Neuronal stem cell (in vitro differentiated cells): ENCODE results near the gene CRYGD.
"Not testable (repeated sequence)": the region's sequence is repeated elsewhere in the genome, so short reads cannot be mapped to it uniquely, and the experiment has no call there.

Experiments
- DNase-seq: peaks from one replicate; pipeline ENCODE4 v3.0.0-alpha.2; 2013; ENCODE audit warnings: low spot score
- H2AFZ ChIP-seq: one replicate; pipeline ENCODE4 v1.6.1; 2013; ENCODE audit warnings: mild to moderate bottlenecking, low read length, inconsistent platforms
- H2AK5ac ChIP-seq: 2 replicates; pipeline ENCODE4 v1.6.1; 2013; ENCODE audit warnings: low read depth, mild to moderate bottlenecking, inconsistent platforms, low read length, moderate library complexity, mixed read lengths
- H2BK120ac ChIP-seq: 2 replicates; pipeline ENCODE4 v1.6.1; 2013; ENCODE audit warnings: low read depth, mild to moderate bottlenecking, inconsistent platforms, low read length, moderate library complexity, mixed read lengths
- H2BK12ac ChIP-seq: one replicate; pipeline ENCODE4 v1.6.1; 2013; ENCODE audit warnings: low read length, inconsistent platforms
- H2BK15ac ChIP-seq: 2 replicates; pipeline ENCODE4 v1.6.1; 2013; ENCODE audit warnings: mild to moderate bottlenecking, low read length, inconsistent platforms, mixed read lengths
- H2BK5ac ChIP-seq: one replicate; pipeline ENCODE4 v1.6.1; 2013; ENCODE audit warnings: inconsistent platforms, mild to moderate bottlenecking, low read length, moderate library complexity
- H3K14ac ChIP-seq: one replicate; pipeline ENCODE4 v1.6.1; 2013; ENCODE audit warnings: low read length, inconsistent platforms
- H3K18ac ChIP-seq: 2 replicates; pipeline ENCODE4 v1.6.1; 2013; ENCODE audit warnings: low read length, inconsistent platforms
- H3K23ac ChIP-seq: 2 replicates; pipeline ENCODE4 v1.6.1; 2013; ENCODE audit warnings: low read depth, mild to moderate bottlenecking, mixed read lengths, low read length, inconsistent platforms; ENCODE audit not compliant: poor library complexity
- H3K27ac ChIP-seq: replicated peaks from 3 replicates; pipeline ENCODE4 v1.5.1; 2013; ENCODE audit warnings: low read length, inconsistent platforms
- H3K27me3 ChIP-seq, 3 experiments: 2 replicates each; pipeline ENCODE4 v1.6.1; 2013; ENCODE audit warnings: low read length in 3 of 3, mild to moderate bottlenecking in 2 of 3, inconsistent platforms in 1 of 3, low read depth in 1 of 3, mixed read lengths in 1 of 3, moderate library complexity in 1 of 3; ENCODE audit not compliant: control insufficient read depth in 3 of 3, insufficient read depth in 3 of 3
- H3K36me3 ChIP-seq, 2 donors: replicated peaks in 1 of 2; 2 replicates each; pipeline ENCODE4 v1.6.1; 2013; ENCODE audit warnings: low read length in 2 of 2; ENCODE audit not compliant: control insufficient read depth in 2 of 2, insufficient read depth in 2 of 2
- H3K4ac ChIP-seq: 2 replicates; pipeline ENCODE4 v1.6.1; 2013; ENCODE audit warnings: inconsistent platforms, mild to moderate bottlenecking, low read length, moderate library complexity
- H3K4me1 ChIP-seq, 2 donors: 1 replicate in 1 of 2; 2 replicates in 1 of 2; pipeline ENCODE4 v1.6.1; 2013; ENCODE audit warnings: low read length in 2 of 2, low read depth in 1 of 2; ENCODE audit not compliant: control insufficient read depth in 2 of 2, insufficient read depth in 1 of 2
- H3K4me2 ChIP-seq: one replicate; pipeline ENCODE4 v1.6.1; 2013; ENCODE audit warnings: mild to moderate bottlenecking, low read length, inconsistent platforms; ENCODE audit not compliant: insufficient read depth, poor library complexity, severe bottlenecking
- H3K4me3 ChIP-seq, 2 donors: 2 replicates each; pipeline ENCODE4 v1.5.1; 2013; ENCODE audit warnings: low read length in 2 of 2, mild to moderate bottlenecking in 2 of 2, inconsistent platforms in 1 of 2, moderate library complexity in 1 of 2
- H3K79me1 ChIP-seq: one replicate; pipeline ENCODE4 v1.6.1; 2013; ENCODE audit warnings: low read depth, mild to moderate bottlenecking, inconsistent platforms, low read length, moderate library complexity
- H3K9ac ChIP-seq: one replicate; pipeline ENCODE4 v1.6.1; 2013; ENCODE audit warnings: mild to moderate bottlenecking, low read depth, low read length, inconsistent platforms; ENCODE audit not compliant: poor library complexity
- H3K9me3 ChIP-seq, 2 donors: replicated peaks in 1 of 2; 2 replicates each; pipeline versions ENCODE3 to v1.6.1; 2013; ENCODE audit warnings: low read length in 2 of 2, mild to moderate bottlenecking in 2 of 2, inconsistent platforms in 1 of 2, low read depth in 1 of 2, mixed read lengths in 1 of 2, moderate library complexity in 1 of 2; ENCODE audit not compliant: control insufficient read depth in 2 of 2, insufficient read depth in 1 of 2
- H4K8ac ChIP-seq: one replicate; pipeline ENCODE4 v1.6.1; 2013; ENCODE audit warnings: low read depth, mild to moderate bottlenecking, inconsistent platforms, low read length, moderate library complexity
- H4K91ac ChIP-seq: one replicate; pipeline ENCODE4 v1.6.1; 2013; ENCODE audit warnings: low read length, low read depth, mild to moderate bottlenecking, inconsistent platforms; ENCODE audit not compliant: poor library complexity
- WGBS, 2 donors: extraction: QIAGEN DNeasy Blood & Tissue Kit; methylation state at CpG; one replicate each; pipeline ENCODE4 v1.1.7; 2013; ENCODE audit warnings: missing lambda C conversion rate in 2 of 2, mixed read lengths in 1 of 2; ENCODE audit not compliant: insufficient read length in 2 of 2, insufficient replicate concordance in 1 of 2; ENCODE audit errors: extremely low coverage in 2 of 2; 5-methylcytosine and 5-hydroxymethylcytosine counted together

The CRYGD gene

GRCh38 chr2:208122248-208122647 lies 2.1 kb downstream of the CRYGD start:
- Histone ChIP-seq H3K9me3 (no peaks in the 10 kb centered on the region), H4K8ac (no peak overlapping the region)

GRCh38 chr2:208118918-208119317 lies 5.4 kb downstream of the CRYGD start:
- H3K9ac ChIP-seq: no peak overlapping the region
- no peak overlapping the region for H2BK15ac ChIP-seq
- H3K27ac ChIP-seq: no peak overlapping the region
- H3K4me2 ChIP-seq: no peak overlapping the region
- H3K27me3 ChIP-seq: no peaks in the 10 kb centered on the region
- no peaks in the 10 kb centered on the region for H3K36me3 ChIP-seq
- H3K4ac ChIP-seq: no peak overlapping the region
- DNase-seq: no peak
- H3K9me3 ChIP-seq: no peaks in the 10 kb centered on the region
- H3K23ac ChIP-seq: no peak overlapping the region
- peak overlapping the region; percentile 44 for H2AFZ ChIP-seq
- no peak overlapping the region for H2BK5ac ChIP-seq
- no peak overlapping the region for H4K91ac ChIP-seq
- H2BK12ac ChIP-seq: no peak overlapping the region
- WGBS, 2 donors: no CpG with 5 or more reads among the region's 3 CpGs
- no peak overlapping the region for H3K14ac ChIP-seq
- H3K4me3 ChIP-seq: no peak overlapping the region
- no peak overlapping the region for H2BK120ac ChIP-seq
- H2AK5ac ChIP-seq: no peak overlapping the region
- H3K18ac ChIP-seq: no peak overlapping the region
- peaks cover 3 to 4% of the 10 kb centered on the region in 2 donors for H3K4me1 ChIP-seq
- H4K8ac ChIP-seq: no peak overlapping the region
- no peaks in the 10 kb centered on the region for H3K79me1 ChIP-seq

More at GRCh38 chr2:208122248-208122647, 2.1 kb downstream of the CRYGD start:
- H3K14ac ChIP-seq: no peak overlapping the region
- no peak overlapping the region for H2AFZ ChIP-seq
- DNase-seq: no peak
- H2BK12ac ChIP-seq: no peak overlapping the region
- no peak overlapping the region for H3K9ac ChIP-seq
- no peak overlapping the region for H3K4me2 ChIP-seq
- peaks cover 3 to 4% of the 10 kb centered on the region in 2 donors for H3K4me1 ChIP-seq
- H2BK120ac ChIP-seq: no peak overlapping the region
- H2BK15ac ChIP-seq: no peak overlapping the region
- H3K23ac ChIP-seq: no peak overlapping the region
- H3K27me3 ChIP-seq: no peaks in the 10 kb centered on the region
- no CpG with 5 or more reads among the region's 1 CpG for WGBS, 2 donors
- no peak overlapping the region for H2AK5ac ChIP-seq
- no peak overlapping the region for H4K91ac ChIP-seq
- no peaks in the 10 kb centered on the region for H3K36me3 ChIP-seq
- H3K27ac ChIP-seq: no peak overlapping the region
- H3K4me3 ChIP-seq: no peak overlapping the region
- H3K18ac ChIP-seq: no peak overlapping the region
- H2BK5ac ChIP-seq: no peak overlapping the region
- H3K4ac ChIP-seq: no peak overlapping the region
- no peaks in the 10 kb centered on the region for H3K79me1 ChIP-seq

GRCh38 chr2:208117390-208117789 lies 6.9 kb downstream of the CRYGD start:
- H3K4me3 ChIP-seq, H3K36me3 ChIP-seq, H3K18ac ChIP-seq, DNase-seq, H3K9me3 ChIP-seq, H2BK12ac ChIP-seq, H3K27ac ChIP-seq, H3K4me2 ChIP-seq, H2AFZ ChIP-seq, H4K8ac ChIP-seq, H3K23ac ChIP-seq, H2BK15ac ChIP-seq, H3K14ac ChIP-seq, H3K27me3 ChIP-seq, H2BK120ac ChIP-seq, H3K79me1 ChIP-seq, H2BK5ac ChIP-seq, H2AK5ac ChIP-seq, H3K4ac ChIP-seq, H4K91ac ChIP-seq, H3K9ac ChIP-seq: not testable (repeated sequence)
- peaks cover 7 to 10% of the 10 kb centered on the region in 2 donors for H3K4me1 ChIP-seq
- no CpG with 5 or more reads among the region's 11 CpGs for WGBS, 2 donors

- no peaks in the 10 kb centered on the region for H3K79me1 ChIP-seq
- no peak overlapping the region for H2BK120ac ChIP-seq
- no peak overlapping the region for H2BK5ac ChIP-seq
- WGBS, 2 donors: no CpG with 5 or more reads among the region's 7 CpGs
- H3K9me3 ChIP-seq: no peaks in the 10 kb centered on the region
- no peak overlapping the region for H4K91ac ChIP-seq
- H2AFZ ChIP-seq: peak overlapping the region; percentile 78
- no peak overlapping the region for H2AK5ac ChIP-seq
- no peak overlapping the region for H3K9ac ChIP-seq
- no peak overlapping the region for H3K14ac ChIP-seq
- no peak overlapping the region for H3K18ac ChIP-seq
- no peak overlapping the region for H3K4me2 ChIP-seq
- peaks cover 0 to 2% (median 0%) of the 10 kb centered on the region in 3 experiments for H3K27me3 ChIP-seq
- no peaks in the 10 kb centered on the region for H3K36me3 ChIP-seq
- H3K4me1 ChIP-seq: peaks cover 3 to 7% of the 10 kb centered on the region in 2 donors
- no peak overlapping the region for H4K8ac ChIP-seq
- no peak overlapping the region for H3K4ac ChIP-seq
- no peak overlapping the region for H2BK12ac ChIP-seq
- H3K4me3 ChIP-seq: no peak overlapping the region
- H3K23ac ChIP-seq: no peak overlapping the region
- no peak overlapping the region for H3K27ac ChIP-seq
- H2BK15ac ChIP-seq: peak overlapping the region; percentile 2
- no peak for DNase-seq
Observed at GRCh38 chr2:208112969-208113368, 11.4 kb downstream of the CRYGD start.
